GM15510 (cell line): ENCODE measurements around the gene TMEM176B.

ENCODE experiments used
- POLR2A ChIP-seq: IDR thresholded peaks from 3 replicates; pipeline ENCODE4 v1.6.1; 2011; ENCODE audit warnings: borderline replicate concordance; ENCODE audit not compliant: insufficient read length; ENCODE audit errors: extremely low read depth

The TMEM176B gene

DNA sequence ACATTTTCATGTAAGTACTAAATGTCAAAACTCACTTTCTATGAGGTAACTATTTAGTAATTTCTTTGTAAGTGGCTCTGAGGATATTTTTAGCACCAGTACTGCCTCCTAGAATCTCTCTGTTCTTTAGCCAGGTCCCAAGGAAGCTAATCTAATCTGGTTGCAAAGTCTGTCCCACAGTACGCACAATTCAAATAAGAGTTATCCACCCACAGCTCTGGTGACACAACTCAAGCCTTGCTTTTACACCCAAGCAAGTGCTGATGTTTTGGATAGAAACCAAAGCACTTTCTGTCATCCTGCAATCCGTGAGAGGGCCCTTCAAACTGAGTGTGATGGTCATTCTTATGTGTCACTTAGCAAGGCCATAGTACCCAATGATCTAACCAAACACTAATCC is 48.5 kb downstream of the TMEM176B start:
- TF ChIP-seq POLR2A: no peak

- no peak for TF ChIP-seq POLR2A
Observed at GRCh38 chr7:150748376-150748775, 51.8 kb downstream of the TMEM176B start.

DNA sequence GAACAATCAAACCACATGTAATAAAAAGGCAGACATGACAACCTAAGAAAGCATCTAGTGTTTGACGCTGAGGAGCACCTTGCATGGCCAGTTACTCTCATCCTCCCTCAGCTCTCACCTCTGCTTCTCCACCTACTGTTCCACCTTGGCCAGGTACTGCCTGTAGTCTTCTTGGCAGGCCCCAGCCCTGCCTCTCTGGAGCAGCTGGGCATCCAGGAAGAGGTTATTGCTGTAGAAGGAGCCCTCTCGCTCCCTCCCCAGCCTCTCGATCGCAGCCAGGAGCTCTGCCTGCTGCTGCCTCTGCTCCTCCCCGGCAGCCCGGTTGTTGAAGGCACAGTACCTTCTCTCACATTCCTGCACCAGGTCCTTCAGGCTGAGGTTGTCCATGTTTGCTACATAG is 53.2 kb downstream of the TMEM176B start:
- TF ChIP-seq POLR2A: no peak

GRCh38 chr7:150745876-150746275 is 54.3 kb downstream of the TMEM176B start:
- no peak for TF ChIP-seq POLR2A

DNA sequence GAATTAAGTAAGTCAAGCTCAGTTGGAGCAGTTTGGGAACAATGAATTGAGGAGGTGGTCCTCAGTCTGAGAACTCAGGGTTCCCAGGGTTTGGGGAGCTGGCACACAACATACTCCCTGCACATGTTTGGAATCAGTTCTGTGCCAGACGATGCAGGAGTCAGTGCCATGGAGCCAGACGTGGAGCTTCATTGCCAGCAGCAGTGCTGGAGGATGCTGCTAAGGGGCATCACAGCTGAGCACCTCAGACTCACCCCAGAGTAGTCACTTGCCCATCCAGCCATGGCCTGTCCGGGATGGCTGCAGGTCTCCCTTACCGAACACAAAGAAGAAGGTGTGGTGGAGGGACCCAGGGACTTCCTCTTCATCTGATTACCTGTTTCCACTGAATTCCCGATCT is 55.1 kb downstream of the TMEM176B start:
- no peak for TF ChIP-seq POLR2A

- TF ChIP-seq POLR2A: no peak
Observed at GRCh38 chr7:150744041-150744656, 56.0 kb downstream of the TMEM176B start.

DNA sequence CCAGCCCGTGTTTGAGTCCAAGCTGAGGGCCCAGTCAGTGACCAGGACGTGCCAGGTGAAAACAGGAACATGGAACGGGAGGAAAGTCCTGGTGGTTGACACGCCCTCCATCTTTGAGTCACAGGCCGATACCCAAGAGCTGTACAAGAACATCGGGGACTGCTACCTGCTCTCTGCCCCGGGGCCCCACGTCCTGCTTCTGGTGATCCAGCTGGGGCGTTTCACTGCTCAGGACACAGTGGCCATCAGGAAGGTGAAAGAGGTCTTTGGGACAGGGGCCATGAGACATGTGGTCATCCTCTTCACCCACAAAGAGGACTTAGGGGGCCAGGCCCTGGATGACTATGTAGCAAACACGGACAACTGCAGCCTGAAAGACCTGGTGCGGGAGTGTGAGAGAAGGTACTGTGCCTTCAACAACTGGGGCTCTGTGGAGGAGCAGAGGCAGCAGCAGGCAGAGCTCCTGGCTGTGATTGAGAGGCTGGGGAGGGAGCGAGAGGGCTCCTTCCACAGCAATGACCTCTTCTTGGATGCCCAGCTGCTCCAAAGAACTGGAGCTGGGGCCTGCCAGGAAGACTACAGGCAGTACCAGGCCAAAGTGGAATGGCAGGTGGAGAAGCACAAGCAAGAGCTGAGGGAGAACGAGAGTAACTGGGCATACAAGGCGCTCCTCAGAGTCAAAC is 57.7 kb downstream of the TMEM176B start:
- no peak for TF ChIP-seq POLR2A
